GM18502 (cell line): Measurements from ENCODE around the gene HMGN3.

Source experiments
- ATAC-seq: cut with Tn5 transposase; IDR thresholded peaks from one replicate; pipeline ENCODE4 v1.9.1; 2021; ENCODE audit warnings: mild to moderate bottlenecking; ENCODE audit not compliant: unreplicated experiment, poor library complexity

The HMGN3 gene

DNA sequence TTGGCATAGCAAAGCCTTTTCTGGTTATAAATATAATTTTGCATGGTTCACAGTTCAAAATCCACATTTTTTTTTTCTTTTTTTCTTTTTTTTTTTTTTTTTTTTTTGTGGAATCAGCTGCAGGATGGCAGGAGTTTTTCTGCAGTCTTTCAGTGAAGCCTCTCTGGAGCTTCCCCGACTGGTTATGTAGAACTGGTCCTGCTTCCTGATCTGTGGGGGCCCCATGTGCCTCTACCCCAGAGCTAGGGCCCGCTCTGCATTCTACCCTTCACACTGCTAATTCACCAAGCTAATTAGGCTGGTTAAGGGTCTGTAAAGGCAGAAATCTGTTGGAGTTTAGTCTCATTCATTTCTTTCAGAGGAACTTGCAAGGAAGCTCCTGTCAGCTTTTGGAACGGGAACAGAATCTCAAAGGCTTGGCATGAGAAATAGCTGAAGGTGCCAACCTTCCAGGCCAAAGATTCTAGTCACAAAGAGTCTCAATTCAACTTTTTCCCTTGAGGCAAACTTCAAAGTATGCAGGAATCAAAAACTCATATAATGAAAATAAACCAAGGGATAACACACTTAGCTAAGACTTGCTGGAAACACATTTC lies 45.5 kb downstream of the HMGN3 start:
- ATAC-seq, result no peak

DNA sequence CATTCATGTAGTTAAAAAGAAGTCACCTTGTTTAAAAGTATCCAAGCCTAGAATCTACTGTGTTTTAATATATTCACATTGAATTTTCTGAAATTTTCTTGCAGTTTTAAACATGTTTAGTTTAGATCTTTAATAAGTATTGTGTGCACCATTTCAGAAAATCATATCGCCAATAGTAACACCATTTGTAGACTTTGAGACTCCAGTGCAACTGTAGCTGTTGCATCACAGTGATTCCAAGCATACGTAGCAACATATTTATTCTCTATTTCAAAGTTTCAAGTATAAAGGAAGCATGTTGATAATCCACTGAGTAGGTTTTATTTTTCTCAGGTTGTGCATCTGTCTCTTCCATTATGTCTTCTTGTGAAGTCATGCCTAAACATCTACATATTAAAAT lies 46.4 kb downstream of the HMGN3 start:
- ATAC-seq, result no peak

DNA sequence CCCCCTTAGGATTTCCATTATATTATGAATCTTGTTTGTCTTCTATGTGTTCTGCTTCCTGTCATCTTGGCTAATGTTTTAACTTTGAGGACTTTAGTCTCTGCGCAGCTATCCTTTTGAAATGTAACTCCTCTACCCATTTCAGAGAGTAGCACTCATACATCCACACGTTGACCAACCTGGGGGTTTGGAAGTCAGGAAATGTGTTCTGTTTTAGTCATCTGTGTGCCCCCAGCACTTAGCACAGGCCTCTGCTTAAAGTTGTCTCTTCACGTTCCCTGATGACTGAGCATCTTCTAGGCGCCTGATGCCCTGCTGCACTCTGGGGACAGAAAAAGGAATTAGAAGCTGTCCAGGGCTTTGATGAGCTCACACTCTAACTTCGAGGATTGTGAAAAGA lies 47.9 kb downstream of the HMGN3 start:
- no peak for ATAC-seq

DNA sequence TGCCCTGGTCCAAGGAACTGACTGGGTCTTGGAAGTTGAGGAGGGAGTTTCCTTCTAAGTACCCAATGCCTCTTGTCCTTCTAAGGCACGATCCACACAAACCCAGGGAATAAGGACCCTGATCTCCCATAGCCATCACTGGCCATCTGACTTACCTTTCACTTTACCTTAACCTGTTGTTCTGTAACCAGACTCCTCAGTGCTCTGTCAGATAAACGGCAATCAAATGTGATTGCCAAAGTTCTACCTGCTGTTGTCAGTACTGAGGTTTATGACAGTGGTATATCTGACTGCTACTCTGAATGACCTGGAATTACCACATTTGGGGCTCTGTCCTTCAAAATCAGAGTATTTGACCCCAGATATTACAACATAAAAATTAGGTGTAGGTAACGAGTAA lies 49.8 kb downstream of the HMGN3 start:
- ATAC-seq, result no peak

DNA sequence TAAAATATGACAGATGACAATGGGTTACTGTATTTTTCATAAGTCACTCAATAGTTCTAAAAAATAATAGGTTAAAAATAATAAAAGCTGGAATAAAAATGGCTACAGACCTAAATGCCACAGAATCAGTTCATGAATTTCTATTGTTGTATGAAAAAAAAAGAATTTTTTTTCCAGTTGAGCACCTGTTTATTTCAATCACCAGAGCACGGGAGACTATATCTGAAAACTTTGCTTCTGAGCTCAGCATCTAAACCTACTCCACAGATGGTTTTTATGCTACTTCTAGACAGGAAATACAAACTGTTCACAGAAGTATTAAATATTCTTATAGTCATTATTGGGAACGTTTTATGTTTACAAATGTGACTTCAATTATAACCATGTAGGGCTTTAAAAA lies 50.4 kb downstream of the HMGN3 start:
- ATAC-seq, result no peak

DNA sequence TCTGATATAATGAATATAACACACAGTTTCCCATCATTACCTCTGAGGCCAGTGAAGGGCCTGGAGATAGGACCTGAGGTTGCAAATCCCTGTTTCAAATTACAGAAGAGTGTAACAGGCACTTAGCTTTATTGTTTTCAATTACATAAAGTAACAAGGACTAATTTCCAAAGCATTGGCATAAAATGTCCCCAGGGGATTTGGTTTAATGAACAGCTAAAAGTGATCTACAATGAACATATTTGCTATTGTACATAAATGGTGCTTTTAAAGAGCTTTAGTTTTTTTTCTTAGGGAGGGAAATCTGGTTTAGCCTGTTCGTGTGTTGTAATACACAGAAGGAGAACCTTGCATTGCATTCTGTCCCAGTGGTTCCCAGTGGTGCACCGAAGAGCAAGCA lies 54.4 kb downstream of the HMGN3 start:
- no peak for ATAC-seq

GRCh38 chr6:79173378-79173777 lies 61.1 kb downstream of the HMGN3 start:
- ATAC-seq, result no peak

DNA sequence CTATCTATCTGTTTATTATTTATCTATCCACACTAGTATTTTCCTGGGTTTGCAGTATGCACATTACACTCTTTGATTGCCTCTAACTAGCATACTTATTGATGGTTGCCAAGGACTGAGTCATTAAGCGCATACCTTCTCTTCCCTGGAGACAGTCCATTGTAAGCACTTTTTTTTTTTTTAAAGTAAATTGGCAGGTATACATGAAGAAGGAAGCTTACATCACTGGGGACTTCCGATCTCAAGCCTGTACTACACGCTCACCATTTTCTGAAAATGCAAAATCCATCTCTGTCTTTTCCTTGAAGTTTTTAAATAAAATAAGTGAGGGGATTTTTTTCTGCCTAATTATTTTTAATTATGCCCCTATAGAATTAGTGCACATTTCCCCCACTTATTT lies 63.5 kb downstream of the HMGN3 start:
- no peak for ATAC-seq

- no peak for ATAC-seq
These were observed 64.1 kb downstream of the HMGN3 start for GRCh38 chr6:79170431-79170830.

DNA sequence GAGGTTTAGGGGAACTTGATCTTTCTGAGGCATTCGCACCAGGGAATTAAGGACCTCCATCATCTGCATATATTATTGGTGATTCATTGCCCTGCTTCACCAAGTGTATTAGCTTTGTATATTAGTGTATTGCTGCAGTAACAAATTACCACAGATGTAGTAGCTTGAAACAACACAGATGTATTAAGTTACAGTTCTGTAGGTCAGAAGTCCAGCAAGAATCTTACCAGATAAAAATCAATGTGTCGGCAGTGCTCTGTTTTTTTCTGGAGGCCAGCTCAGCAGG lies 65.8 kb downstream of the HMGN3 start:
- no peak for ATAC-seq

GRCh38 chr6:79167931-79168694 lies 66.4 kb downstream of the HMGN3 start:
- no peak for ATAC-seq

- ATAC-seq, result no peak
These were observed 74.6 kb downstream of the HMGN3 start for GRCh38 chr6:79159846-79160245.

DNA sequence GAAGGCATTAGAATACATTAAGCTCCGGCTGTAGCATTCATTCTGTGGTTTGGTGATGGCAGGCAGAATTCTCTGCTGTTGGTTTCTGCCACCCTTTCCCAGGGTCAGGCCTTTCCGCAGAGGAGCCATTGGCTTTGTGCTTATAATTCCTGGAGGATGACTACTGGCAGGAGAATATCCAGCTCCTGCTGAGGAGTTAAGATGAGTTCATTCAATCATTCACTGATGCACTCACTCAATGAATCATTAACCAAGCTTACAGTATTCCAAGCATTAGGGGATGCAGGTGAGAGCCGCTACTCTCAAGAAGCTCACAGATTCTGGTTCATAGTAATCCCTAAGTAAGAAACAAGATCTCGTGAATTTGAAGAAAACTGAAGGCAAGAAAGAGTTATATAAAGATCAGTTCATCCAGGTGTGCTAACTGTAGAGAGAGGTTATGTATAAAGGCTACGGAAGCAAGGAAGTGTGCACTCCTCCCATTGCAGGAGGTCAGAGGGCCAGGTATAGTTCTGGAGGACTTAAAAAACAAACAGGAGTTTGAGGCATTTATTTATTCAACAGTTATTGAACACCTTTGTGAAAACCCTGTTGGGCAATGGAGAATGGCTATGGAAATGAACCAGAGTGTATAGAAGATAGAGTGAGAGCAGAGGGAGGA lies 75.5 kb downstream of the HMGN3 start:
- ATAC-seq, result no peak

DNA sequence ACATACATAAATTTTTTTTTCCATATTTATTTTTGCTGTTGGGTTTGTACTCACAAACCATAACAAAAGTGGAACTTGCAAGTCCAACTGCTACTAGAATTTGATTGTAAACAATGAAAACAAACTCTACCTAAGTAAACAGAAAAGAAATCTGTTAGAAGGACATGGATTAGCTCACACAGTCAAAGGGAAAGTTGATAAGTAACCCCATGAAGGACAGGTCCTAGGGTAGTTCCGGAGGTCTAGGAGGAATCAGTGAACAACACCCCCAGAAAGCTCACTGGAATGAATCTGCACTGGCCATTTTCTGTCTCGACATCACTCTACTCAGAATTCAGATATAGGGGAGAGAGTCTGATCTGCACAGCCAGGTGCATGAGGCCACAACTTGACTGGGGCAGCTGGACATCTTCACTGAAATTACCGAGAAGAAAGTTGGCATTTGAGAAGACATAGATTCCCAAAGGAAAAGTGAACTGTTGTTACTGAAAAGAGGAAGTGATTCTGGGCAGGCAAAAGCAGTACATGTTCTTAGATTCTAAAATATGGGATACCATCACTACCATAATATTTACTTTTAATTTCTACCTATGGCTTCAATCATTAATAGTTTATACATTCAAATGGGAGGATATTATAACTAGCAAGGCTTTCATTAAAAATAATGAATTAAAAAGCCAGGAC lies 76.4 kb downstream of the HMGN3 start:
- no peak for ATAC-seq

DNA sequence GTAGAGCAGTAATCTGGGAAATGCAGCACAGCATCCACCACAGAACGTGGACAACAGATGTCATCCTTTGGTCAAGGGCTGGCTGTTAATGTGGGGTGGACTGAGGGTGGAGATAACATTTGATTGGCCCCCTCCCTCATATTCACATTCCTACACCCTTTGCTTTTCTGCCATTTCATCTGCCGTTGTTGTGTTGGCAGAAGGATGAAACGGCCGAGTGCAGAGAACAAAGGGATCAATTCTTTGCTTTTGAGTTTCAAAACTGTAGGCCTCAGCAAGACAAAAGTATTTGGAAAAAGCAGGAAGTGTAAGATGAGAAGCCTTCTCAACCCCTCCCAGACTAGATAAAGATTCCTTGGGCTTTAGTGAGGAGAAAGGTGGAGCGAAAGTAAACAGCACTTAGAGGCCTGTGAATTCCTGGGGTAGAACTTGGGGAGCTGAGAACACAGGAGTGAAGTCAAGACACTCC lies 82.2 kb downstream of the HMGN3 start:
- ATAC-seq, result no peak
